Frontal cortex (tissue), 4 donors: ENCODE data around the gene KDM3B. TPM values are rescaled to one million over a fixed set of nuclear protein-coding genes. Genes with fewer than 3 reads are reported as not detected.

Source experiments
- DNase-seq, 2 donors: peaks; one replicate each; pipeline ENCODE4 v3.0.0; 2012; ENCODE audit warnings: low spot score in 2 of 2
- FAIRE-seq: peaks from 2 replicates; lab custom pipeline; 2012; peaks lifted over from hg19 to GRCh38; lab: Jason Lieb, UNC
- small RNA-seq: library from RNA; depleted of rRNA; stranded (forward); fragments of <200 nt; gene quantifications from one replicate; pipeline ENCODE3, GENCODE V24; 2014
- total RNA-seq: library from RNA; depleted of rRNA; stranded (reverse); fragments of >200 nt; gene quantifications from one replicate; pipeline ENCODE4 v1.2.3, GENCODE V29; 2014
- donor health status: control.
- donor health status: control.
- donor health status: control.

KDM3B gene
- total RNA-seq, 1 donor from 2014 or later = 81.9 TPM

- FAIRE-seq (no peak), DNase-seq (no peak)
Observed at GRCh38 chr5:138482638-138483037, 130.2 kb downstream of the KDM3B start.

Small RNA genes lying within 50 kb of the gene (small RNA-seq; reads per million reads assigned to genes)
- not detected for gene AC113403.1

Other genes starting within 250 kb of the KDM3B start
- gene NME5, start 213.3 kb upstream of the KDM3B start, total RNA-seq = 13.0 TPM
- 41.2 TPM for gene BRD8, start 174.1 kb upstream of the KDM3B start, total RNA-seq
- 4.1 TPM for gene KIF20A, start 173.6 kb upstream of the KDM3B start, total RNA-seq
- 32.2 TPM for gene CDC23, start 139.4 kb upstream of the KDM3B start, total RNA-seq
- not detected for gene GFRA3, start 78.1 kb upstream of the KDM3B start, total RNA-seq
- gene CDC25C, start 20.9 kb upstream of the KDM3B start, total RNA-seq = 2.4 TPM
- gene FAM53C, start 14.4 kb upstream of the KDM3B start, total RNA-seq = 19.2 TPM
- gene REEP2, start 86.4 kb downstream of the KDM3B start, total RNA-seq = 70.9 TPM
- gene EGR1, start 112.8 kb downstream of the KDM3B start, total RNA-seq = 0.82 TPM
- 71.7 TPM for gene ETF1, start 190.6 kb downstream of the KDM3B start, total RNA-seq
- 216 TPM for gene HSPA9, start 222.7 kb downstream of the KDM3B start, total RNA-seq